NB4 (cell line): ENCODE measurements around the gene NUMA1.

ENCODE experiments used
- MYC ChIP-seq: IDR thresholded peaks from 2 replicates; pipeline ENCODE4 v1.6.1; 2011; ENCODE audit warnings: low read depth, low read length
- POLR2A ChIP-seq: IDR thresholded peaks from 2 replicates; pipeline ENCODE4 v1.6.1; 2011; ENCODE audit warnings: mild to moderate bottlenecking; ENCODE audit not compliant: insufficient read length; ENCODE audit errors: extremely low read depth
- TF ChIP-seq, protein P1 (sequence below): IDR thresholded peaks from one replicate; pipeline ENCODE4 v1.5.1; 2012; ENCODE audit warnings: low read depth, low read length
- TF ChIP-seq, protein P2 (sequence below): IDR thresholded peaks from 2 replicates; pipeline ENCODE4 v1.6.1; 2011; ENCODE audit warnings: low read depth, low read length

DNA sequence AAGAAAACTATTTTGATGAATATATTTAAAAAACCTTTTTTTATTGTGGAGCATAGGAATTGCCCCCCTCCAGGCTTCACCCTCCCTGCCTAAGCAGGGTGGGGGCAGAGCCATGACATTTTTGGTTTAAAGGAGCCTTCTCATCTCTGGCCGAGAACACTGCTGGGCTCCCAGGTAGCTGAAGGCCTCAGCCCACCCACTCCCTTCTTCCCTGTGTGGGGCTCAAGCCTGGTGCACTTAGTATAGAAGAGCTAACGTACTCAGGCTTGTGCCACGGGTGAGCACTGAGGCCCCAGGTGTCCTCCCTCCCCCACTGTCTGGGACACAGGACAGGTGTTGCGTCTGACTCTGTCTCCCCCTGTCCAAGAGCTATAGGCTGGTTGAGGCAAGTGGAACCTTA is 83.8 kb downstream of the NUMA1 start:
- TF ChIP-seq POLR2A (no peak), MYC (no peak)
- TF ChIP-seq, protein P1, sequence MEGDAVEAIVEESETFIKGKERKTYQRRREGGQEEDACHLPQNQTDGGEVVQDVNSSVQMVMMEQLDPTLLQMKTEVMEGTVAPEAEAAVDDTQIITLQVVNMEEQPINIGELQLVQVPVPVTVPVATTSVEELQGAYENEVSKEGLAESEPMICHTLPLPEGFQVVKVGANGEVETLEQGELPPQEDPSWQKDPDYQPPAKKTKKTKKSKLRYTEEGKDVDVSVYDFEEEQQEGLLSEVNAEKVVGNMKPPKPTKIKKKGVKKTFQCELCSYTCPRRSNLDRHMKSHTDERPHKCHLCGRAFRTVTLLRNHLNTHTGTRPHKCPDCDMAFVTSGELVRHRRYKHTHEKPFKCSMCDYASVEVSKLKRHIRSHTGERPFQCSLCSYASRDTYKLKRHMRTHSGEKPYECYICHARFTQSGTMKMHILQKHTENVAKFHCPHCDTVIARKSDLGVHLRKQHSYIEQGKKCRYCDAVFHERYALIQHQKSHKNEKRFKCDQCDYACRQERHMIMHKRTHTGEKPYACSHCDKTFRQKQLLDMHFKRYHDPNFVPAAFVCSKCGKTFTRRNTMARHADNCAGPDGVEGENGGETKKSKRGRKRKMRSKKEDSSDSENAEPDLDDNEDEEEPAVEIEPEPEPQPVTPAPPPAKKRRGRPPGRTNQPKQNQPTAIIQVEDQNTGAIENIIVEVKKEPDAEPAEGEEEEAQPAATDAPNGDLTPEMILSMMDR = no peak
- TF ChIP-seq, protein P2, sequence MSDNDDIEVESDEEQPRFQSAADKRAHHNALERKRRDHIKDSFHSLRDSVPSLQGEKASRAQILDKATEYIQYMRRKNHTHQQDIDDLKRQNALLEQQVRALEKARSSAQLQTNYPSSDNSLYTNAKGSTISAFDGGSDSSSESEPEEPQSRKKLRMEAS = no peak
